Cortex of kidney (tissue), 1 donor: Measurements from ENCODE around the gene PTGER2.

Experiments
- DNase-seq: peaks from one replicate; lab custom pipeline; 2025; lab: John Stamatoyannopoulos, UW

Gene PTGER2

GRCh38 chr14:52305014-52305413, 9.1 kb upstream of the PTGER2 start:
- no peak for DNase-seq

GRCh38 chr14:52307376-52307775, 6.7 kb upstream of the PTGER2 start:
- no peak for DNase-seq

- DNase-seq = no peak
Measured at GRCh38 chr14:52307905-52308304, 6.2 kb upstream of the PTGER2 start.

GRCh38 chr14:52310541-52310940, 3.6 kb upstream of the PTGER2 start:
- DNase-seq = no peak

GRCh38 chr14:52312931-52313355, 1.2 kb upstream of the PTGER2 start:
- DNase-seq = no peak

GRCh38 chr14:52313462-52313861, 650 bp upstream of the PTGER2 start:
- DNase-seq = no peak

- no peak for DNase-seq
Measured at GRCh38 chr14:52314595-52315354, 663 bp downstream of the PTGER2 start.

GRCh38 chr14:52315355-52315718, 1.2 kb downstream of the PTGER2 start:
- DNase-seq = no peak

GRCh38 chr14:52318062-52318461, 4.0 kb downstream of the PTGER2 start:
- no peak for DNase-seq

- DNase-seq = no peak
Measured at GRCh38 chr14:52318826-52319645, 4.9 kb downstream of the PTGER2 start.

GRCh38 chr14:52319919-52320318, 5.8 kb downstream of the PTGER2 start:
- no peak for DNase-seq

GRCh38 chr14:52325126-52325525, 11.0 kb downstream of the PTGER2 start:
- no peak for DNase-seq

GRCh38 chr14:52325630-52326029, 11.5 kb downstream of the PTGER2 start:
- no peak for DNase-seq

- DNase-seq = no peak
Measured at GRCh38 chr14:52327374-52328226, 13.5 kb downstream of the PTGER2 start.

GRCh38 chr14:52328276-52328675, 14.2 kb downstream of the PTGER2 start:
- DNase-seq = no peak

GRCh38 chr14:52329678-52330369, 15.7 kb downstream of the PTGER2 start:
- DNase-seq = no peak

- no peak for DNase-seq
Measured at GRCh38 chr14:52332269-52332668, 18.2 kb downstream of the PTGER2 start.

GRCh38 chr14:52333108-52333507, 19.0 kb downstream of the PTGER2 start:
- DNase-seq = no peak

GRCh38 chr14:52333823-52334657, 19.9 kb downstream of the PTGER2 start:
- DNase-seq = no peak

GRCh38 chr14:52336241-52336640, 22.1 kb downstream of the PTGER2 start:
- no peak for DNase-seq
